Renal cortex interstitium (tissue), 11 donors: Measurements from ENCODE around the gene ANKRD28. TPM values are rescaled to one million over a fixed set of nuclear protein-coding genes. Genes with fewer than 3 reads are reported as not detected.
A peak's percentile ranks its signal among the peaks of the same experiment; 100 is the strongest.

Experiments used
- DNase-seq, 11 donors: peaks; one replicate each; pipeline ENCODE4 v3.0.0-alpha.2; 2013; ENCODE audit warnings: low read depth in 9 of 11, low spot score in 4 of 11; ENCODE audit errors: extremely low read depth in 1 of 11
- polyA plus RNA-seq, 3 donors: library from polyadenylated mRNA; unstranded; fragments of 120-200 nt; gene quantifications; one replicate each; pipeline ENCODE4 v1.2.1, GENCODE V29; 2013; ENCODE audit not compliant: insufficient read length in 3 of 3

The ANKRD28 gene
- polyA plus RNA-seq, 3 donors, result 38.3 to 51.1 (median 48.8) TPM

DNA sequence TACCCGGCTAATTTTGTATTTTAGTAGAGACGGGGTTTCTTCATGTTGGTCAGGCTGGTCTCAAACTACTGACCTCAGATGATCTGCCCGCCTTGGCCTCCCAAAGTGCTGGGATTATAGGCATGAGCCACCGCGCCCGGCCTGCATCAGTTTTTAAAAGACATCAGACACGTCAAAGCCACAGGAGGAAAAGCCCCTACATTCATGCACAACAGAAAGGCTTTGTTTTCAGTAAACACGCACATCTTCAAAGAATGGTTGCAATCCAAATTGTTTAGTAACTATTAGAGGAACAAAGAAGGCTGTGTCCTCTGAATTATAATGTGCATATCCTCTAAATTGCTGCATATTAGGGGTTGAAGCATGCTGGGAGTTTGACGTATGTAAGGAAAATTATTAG is 142.9 kb downstream of the ANKRD28 start:
- no peak for DNase-seq

- DNase-seq, result no peak
Measured at GRCh38 chr3:15654127-15654526, 143.7 kb downstream of the ANKRD28 start.

DNA sequence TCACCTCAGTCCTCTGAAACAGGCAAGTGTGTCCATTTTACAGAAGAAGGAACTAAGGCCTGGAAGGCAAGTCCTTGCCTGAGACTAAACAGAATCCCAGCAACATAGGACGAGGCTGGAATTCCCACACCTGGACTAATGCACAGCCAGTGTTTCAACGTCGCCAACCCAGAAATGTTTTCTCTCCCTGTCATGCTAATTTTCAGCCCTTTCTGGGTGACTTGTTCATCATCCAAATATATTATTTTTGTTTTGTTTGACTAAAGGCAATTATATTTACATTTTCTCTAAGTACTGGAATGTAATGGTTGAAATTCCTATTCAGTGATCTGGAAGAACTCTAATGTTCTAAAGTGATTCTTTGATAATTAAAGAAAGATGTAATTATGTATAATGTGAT is 144.5 kb downstream of the ANKRD28 start:
- DNase-seq, result no peak

DNA sequence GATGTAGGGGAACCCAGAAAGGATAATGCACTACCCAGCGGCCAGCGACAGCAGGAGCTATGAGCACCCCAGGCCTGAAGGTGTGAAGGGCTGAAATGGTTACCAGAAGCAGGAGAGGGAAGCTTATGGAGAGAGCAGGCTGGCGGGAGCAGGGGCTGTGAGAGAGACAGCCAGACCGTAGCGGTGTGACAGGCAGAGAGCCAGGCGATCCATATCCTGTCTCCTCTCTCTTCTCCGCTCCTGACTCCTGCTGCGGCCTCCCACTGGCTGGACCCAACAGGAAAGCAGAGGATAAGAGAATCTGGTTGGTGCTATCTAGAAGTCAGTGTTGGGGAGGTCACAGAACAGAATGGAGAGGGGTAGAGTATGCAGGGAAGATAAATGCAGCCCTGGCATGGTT is 146.4 kb downstream of the ANKRD28 start:
- DNase-seq, result no peak

- DNase-seq, result no peak
Measured at GRCh38 chr3:15649858-15650257, 147.9 kb downstream of the ANKRD28 start.

DNA sequence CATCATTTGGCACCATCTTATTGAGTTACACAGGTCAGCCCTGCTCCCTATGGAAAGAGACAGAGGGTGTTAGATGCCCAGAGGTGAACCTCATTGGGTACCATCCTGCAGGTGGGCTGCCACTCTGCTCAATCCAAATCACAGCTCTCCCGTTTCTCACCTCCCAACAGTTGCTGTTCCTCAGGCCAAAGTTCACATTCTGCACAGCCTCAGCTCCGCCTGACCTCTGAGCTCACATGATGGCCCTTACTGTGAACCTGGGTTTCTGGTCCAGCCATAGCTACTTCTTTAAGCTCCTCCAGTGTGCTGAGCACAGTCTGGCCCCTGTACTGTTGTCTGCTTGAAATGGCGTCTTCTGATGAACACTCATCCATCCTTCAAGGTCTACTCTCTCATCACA is 148.4 kb downstream of the ANKRD28 start:
- no peak for DNase-seq

GRCh38 chr3:15647611-15648167 is 150.1 kb downstream of the ANKRD28 start:
- no peak for DNase-seq

DNA sequence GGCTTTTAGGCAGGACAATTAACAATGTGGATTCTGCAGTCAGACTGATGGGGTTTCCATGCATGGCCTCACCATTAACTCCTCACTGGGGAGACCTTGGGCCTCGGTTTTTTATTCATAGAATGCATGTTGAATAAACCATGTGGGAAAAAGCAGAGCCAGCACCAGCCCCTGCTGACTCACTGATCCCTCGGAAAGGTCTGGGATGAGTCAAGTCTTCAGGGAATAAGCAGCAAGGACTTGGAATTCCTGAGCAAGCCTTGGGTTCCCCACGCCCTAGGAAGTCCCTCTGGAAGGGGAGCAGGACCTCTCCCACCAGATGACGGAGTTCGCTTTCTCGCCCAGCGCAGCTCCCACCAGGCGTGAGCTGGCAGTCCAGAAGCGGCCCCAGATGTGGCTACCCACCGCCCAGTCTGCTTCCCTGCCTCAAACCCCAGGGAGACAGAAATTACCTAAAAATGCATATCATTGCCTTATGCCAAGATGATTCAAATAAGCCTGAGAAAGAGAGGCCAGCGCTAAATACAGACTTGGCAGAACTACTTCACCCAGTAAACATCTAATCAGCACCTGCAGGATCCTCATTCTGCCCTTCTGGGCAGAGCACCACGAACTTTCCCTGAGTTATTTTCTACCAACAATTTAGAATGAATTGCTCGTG is 150.8 kb downstream of the ANKRD28 start:
- no peak for DNase-seq

DNA sequence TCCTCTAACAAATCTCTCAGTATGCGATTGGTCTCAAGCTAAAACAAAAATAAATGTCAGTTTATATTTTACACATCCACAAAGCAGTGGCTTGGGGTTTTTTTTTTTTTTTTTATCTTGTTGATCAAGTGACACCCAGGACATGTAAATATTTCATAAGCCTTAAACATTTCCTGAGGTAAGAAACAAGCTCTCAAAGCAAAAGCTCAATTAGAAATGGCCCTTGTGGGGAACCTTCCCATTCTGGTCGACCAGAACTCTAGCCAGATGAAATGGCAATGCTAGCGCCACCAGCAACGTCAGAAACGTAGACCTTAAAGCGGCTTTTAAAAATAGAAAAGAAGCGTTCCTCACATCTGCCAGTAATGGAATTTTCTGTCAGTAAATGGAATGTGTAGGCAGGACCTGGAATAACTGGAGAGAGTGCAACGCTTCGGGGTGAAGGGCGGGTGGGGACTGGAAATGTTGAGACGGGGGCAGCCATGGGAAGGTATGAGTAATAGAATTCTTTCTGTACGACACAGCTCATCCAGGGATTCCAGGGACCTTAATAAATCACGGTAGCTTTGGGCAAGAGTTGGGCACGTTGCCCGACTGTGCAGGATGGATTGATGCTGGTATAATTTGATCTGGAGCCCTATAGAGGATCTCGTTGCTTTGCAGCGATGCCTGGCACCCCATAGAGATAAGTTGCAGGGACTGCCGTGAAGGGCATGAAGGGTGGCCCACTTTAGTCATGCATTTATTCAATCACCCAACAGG is 151.9 kb downstream of the ANKRD28 start:
- DNase-seq, result no peak

GRCh38 chr3:15645246-15645645 is 152.5 kb downstream of the ANKRD28 start:
- no peak for DNase-seq

DNA sequence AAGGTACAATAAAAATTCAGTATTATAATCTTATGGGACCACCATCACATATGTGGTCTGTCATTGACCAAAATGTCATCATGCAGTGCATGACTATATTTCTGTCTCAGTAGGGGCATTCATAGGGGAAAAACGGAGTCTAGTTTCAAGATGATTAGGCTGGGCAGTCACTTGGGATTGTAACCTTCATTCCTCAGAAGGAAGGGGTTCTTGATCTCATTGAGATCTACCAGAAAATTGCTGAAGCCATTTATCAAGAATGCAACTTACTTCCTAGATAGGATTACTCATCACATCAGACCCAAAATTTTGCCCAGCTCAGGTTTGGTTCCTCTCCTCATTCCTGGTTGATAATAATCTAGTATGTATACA is 158.9 kb downstream of the ANKRD28 start:
- DNase-seq, result no peak

DNA sequence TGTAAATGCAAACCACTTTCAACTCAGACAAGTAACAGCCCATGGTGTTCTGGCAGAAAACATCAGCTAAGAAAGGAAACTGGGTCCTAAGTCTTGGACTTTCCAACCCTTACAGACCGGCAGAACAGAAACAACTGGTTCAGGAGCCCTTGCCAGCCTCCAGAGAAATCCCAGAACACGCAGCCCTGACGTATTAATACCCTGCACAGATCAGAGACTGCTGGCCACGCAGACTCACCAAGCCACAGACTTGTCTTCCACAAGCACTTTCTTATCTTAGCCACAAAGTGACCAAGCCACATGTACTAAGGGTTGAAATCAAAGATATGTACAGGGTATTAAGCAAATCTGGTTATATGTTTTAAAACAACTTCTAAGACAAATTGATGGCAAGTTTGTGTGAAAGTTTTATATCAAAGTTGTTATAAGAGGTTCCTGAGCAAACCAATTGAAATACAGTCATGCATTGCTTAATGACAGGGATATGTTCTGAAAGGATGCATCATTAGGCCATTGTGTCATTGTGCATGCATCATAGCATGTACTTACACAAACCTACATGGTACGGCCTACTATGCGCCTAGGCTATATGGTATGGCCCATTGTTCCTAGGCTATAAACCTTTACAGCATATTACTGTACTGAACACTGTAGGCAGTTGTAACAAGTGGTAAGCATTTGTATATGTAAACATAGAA is 159.4 kb downstream of the ANKRD28 start:
- DNase-seq, result no peak

GRCh38 chr3:15637131-15637951 is 160.4 kb downstream of the ANKRD28 start:
- DNase-seq, result no peak

DNA sequence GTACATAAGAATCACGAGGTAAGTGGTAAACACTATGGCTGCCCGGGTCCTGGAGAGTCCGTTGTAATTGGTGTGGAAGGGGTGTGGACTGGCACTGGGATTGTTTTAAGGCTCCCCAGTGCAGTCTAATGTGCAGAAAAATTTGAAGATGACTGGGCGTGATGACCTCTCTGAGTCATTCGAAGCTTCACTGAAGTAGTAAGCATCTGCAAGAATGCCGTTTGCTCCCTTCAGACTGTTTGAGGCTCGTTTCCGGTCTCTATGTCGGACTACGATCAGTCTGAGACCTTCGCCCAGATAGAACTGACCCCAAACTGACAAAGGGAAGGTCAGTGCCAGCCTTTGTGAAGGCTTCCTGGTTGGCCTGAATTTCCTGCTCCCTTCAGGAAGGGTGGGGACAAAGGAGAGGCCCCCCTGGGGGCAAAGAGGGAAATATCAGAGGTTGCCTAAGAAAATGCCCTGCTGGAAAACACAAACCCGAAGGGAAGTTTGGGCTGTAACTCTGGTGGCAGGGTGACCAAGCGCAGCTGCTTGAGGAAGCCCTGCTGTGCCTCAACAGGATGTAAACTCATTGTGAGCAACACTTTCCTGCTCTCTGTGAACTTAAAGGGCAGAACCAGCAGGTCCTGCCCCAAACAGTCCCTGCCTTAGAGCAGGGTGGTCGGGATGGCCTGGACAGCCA is 161.6 kb downstream of the ANKRD28 start:
- DNase-seq, result peak in 3 of 11 donors; percentile 15 to 24 (median 20)

GRCh38 chr3:15635121-15635661 is 162.6 kb downstream of the ANKRD28 start:
- DNase-seq, result peak in 10 of 11 donors; percentile 39 to 74 (median 54)

DNA sequence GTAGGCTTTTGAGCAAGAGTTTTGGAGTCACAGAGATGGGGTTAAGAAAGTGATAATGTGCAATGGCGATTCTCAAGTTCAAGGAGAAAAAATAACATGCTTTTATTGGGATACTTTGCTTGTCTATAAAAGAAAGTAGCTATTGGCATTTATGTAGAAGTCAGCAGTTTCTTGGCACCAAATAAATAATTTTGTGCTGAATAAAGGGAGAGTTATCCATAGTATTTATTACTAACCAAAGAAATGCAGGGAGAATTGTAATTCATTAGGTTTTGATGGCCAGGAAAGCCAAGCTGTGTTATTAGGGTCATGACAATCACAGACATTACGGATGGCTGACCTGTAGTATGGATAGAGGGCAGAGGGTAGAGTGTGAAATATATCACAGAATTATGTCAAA is 163.1 kb downstream of the ANKRD28 start:
- no peak for DNase-seq

DNA sequence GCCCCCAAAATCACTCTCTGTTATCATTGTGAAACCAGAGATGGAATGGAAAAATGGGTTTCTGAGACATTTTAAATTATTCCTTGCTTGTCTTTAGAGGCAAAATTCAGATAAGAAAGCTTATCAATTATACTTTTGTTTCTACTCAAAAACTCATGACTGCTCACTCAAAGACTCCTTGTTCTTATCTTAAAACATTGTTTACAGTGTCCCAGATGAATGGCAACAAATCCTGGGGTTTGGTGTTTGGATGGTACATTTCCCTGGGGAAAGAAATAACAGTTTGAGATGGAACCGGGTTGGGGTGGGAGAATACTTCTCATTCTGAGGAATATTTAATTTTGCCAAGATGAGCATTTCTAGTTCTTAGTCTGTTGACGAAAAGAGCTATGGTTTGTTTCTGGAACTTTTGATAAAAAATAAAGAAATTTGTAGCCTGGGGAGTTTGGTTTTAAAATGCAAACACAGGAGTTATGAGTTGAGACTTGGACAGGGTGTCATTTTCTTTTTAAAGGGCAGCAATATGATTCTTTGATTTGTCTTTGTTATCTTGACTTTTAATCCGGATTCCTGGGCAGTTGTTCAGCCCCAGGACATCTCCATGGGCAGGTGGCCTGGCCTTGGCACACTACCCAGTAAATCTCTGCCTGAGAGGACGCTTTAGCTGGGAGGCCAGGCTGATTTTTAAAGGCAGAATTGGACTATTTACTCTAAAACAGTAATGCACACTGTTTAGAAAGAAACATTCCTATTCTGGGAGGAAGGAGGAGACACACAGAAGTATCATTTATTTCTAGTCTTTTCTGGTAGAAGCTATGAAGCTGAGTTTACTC is 163.8 kb downstream of the ANKRD28 start:
- no peak for DNase-seq
